IPS-15b (cell line): ENCODE data around the gene TIMM50.

Experiments
- H3K27me3 ChIP-seq: one replicate; pipeline ENCODE4 v1.6.1; 2013; ENCODE audit warnings: low read length; ENCODE audit not compliant: control insufficient read depth, insufficient read depth
- H3K36me3 ChIP-seq: one replicate; pipeline ENCODE4 v1.6.1; 2013; ENCODE audit warnings: low read length; ENCODE audit not compliant: control insufficient read depth, insufficient read depth
- H3K4me1 ChIP-seq: one replicate; pipeline ENCODE4 v1.6.1; 2013; ENCODE audit warnings: mild to moderate bottlenecking, low read length; ENCODE audit not compliant: control insufficient read depth, insufficient read depth
- H3K4me3 ChIP-seq: one replicate; pipeline ENCODE4 v1.5.1; 2013; ENCODE audit warnings: low read depth, low read length
- H3K9ac ChIP-seq: one replicate; pipeline ENCODE4 v1.6.1; 2013; ENCODE audit warnings: low read depth, mild to moderate bottlenecking, low read length
- H3K9me3 ChIP-seq: one replicate; pipeline ENCODE4 v1.6.1; 2013; ENCODE audit warnings: mild to moderate bottlenecking, low read length; ENCODE audit not compliant: control insufficient read depth, insufficient read depth

Gene TIMM50

DNA sequence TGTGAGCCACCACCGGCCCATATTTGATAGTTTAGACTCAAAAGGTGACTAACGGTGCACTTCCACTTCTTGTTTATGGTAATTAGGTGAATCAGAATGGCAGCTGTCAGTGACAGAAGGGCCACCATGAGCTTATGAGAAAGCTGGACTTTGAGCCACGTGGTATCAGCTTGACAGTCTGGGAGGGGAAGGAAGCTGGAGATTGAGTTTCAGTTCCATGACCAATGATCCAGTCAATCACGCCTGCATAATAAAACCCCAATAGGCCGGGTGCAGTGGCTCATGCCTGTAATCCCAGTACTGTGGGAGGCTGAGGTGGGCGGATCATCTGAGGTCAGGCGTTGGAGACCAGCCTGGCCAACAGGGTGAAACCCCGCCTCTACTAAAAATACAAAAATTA is 43.9 kb downstream of the TIMM50 start:
- H3K9me3 ChIP-seq = no peaks in the 10 kb centered on the region
- H3K36me3 ChIP-seq = peaks cover 3% of the 10 kb centered on the region
- H3K27me3 ChIP-seq = no peaks in the 10 kb centered on the region
- no peaks in the 10 kb centered on the region for H3K4me1 ChIP-seq
- H3K4me3 ChIP-seq = no peak overlapping the region
- no peak overlapping the region for H3K9ac ChIP-seq

DNA sequence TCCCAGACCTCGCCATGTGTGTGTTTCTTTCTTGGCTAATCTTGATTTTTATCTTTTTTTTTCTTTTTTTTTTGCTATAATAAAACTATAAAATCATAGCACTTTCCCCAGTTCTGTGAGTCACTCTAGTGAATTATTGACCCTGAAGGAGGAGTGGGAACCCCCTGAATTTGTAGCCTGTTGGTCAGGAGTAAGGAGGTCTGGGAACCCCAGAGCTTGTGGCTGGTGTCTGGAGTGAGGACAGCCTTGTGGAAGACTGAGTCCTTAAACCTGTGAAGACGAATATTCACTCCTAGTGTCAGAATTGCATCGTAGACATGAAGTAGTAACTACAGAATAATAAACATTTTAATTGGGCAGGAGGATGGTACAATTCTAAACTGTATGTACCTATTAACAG is 44.6 kb downstream of the TIMM50 start:
- Histone ChIP-seq H3K27me3 (no peaks in the 10 kb centered on the region), H3K9me3 (no peaks in the 10 kb centered on the region), H3K4me1 (no peaks in the 10 kb centered on the region), H3K9ac (no peak overlapping the region), H3K4me3 (no peak overlapping the region), H3K36me3 (peaks cover 3% of the 10 kb centered on the region)

DNA sequence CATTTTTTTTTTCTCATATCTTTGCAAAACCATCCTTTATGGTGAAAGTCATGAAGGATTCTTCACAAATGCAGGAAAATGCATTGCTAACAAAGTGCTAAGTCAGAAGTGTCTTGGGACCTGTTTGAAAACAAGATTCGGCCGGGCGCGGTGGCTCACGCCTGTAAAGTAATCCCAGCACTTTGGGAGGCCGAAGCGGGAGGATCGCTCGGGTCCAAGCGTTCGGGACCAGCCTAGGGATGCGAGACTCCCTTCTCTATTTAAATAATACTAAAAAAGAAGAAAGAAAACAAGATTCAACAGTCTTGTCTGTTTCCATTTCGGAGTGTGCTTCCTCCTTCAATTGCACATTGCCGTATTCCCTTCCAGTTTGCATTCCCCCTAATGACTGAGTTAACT is 51.2 kb downstream of the TIMM50 start:
- Histone ChIP-seq H3K4me3 (peak overlapping the region; percentile 90), H3K9ac (peak overlapping the region; percentile 41), H3K9me3 (no peaks in the 10 kb centered on the region), H3K4me1 (no peaks in the 10 kb centered on the region), H3K27me3 (peaks cover 2% of the 10 kb centered on the region), H3K36me3 (no peaks in the 10 kb centered on the region)

DNA sequence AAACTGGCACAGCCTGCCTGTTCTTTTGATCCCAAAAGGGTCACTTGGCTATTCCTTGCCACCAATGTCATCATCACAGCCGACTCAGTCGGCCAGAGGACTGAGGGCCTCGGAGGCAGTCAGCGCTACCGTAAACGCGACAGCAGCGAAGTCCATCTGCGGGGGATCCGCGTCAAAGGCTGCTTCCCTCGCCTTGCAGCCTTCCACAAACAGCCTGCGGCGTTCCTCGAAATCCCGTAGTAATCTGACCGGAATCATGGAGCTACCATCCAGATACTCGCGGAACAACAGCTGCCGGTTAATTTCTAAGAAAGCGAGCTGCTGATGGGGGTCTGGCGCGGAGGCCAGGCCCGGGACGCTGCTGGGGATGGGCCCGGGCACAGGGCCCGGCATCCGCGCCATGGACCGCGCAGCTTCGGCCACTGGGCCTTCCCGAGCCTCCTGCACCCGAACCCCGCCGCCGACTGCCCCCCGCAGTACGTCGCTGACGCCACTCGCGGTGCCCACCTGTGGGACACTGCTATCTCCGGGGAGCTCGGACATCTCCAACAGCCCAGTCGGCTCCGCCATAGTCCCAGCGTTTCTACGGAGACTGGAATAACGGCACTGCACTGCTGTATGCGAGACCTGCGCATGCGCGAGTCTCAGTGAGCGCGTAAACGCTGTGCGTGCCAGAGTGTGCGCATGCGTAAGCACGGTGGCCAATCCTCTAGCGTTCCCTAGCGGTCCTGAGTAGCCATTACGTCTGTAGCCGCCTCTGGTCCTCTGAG is 51.8 kb downstream of the TIMM50 start, which contains the start of gene EID2B:
EID2B (minus strand) TSS at position 620 of the 770 bp plus-strand sequence; CDS start at position 570, 50 bp downstream.
- Histone ChIP-seq H3K9me3 (no peaks in the 10 kb centered on the region), H3K9ac (peak within 1 kb of the TSS; percentile 41), H3K36me3 (no peaks in the 10 kb centered on the region), H3K4me3 (peak within 1 kb of the TSS; percentile 90), H3K27me3 (peaks cover 2% of the 10 kb centered on the region), H3K4me1 (no peaks in the 10 kb centered on the region)

DNA sequence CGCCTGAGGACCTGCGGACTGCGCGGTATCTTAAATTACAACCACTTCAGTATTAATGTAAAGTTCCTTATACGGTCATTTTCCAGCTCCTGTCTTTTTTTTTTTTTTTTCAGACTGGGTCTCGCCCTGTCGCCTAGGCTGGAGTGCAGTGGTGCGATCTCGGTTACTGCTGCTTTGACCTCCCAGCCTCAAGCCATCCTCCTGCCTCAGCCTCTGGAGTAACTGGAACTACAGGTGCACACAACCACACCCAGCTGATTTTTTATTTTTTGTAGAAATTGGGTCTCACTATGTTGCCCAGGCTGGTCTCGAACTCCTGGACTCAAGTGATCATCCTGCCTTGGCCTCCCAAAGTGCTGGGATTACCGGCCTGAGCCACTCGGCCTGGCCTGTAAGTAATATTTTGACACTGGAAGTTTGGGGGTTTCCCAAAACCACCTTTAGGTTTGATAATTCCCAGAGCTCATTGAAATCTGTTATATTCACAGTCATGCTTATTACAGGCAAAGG is 52.4 kb downstream of the TIMM50 start:
- no peaks in the 10 kb centered on the region for H3K4me1 ChIP-seq
- H3K9ac ChIP-seq = no peak overlapping the region
- no peak overlapping the region for H3K4me3 ChIP-seq
- H3K9me3 ChIP-seq = no peaks in the 10 kb centered on the region
- H3K36me3 ChIP-seq = no peaks in the 10 kb centered on the region
- peaks cover 2% of the 10 kb centered on the region for H3K27me3 ChIP-seq

DNA sequence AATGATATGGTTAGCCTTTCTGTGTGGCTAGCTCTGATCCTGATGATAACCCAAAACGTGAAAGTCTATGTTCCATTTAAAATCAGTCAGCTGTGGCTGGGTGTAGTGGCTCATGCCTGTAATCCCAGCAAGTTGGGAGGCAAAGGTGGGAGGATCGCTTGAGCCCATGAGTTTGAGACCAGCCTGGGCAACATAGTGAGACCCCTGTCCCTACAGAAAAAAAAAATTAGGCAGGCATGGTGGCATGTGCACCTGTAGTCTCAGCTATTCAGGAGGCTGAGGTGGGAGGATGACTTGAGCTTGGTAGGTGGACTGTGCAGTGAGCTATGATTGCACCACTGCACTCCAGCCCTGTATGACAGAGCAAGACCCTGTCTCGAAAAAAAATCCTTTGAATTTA is 53.2 kb downstream of the TIMM50 start:
- Histone ChIP-seq H3K27me3 (peaks cover 2% of the 10 kb centered on the region), H3K4me1 (no peaks in the 10 kb centered on the region), H3K36me3 (no peaks in the 10 kb centered on the region), H3K9me3 (no peaks in the 10 kb centered on the region), H3K9ac (no peak overlapping the region), H3K4me3 (no peak overlapping the region)

DNA sequence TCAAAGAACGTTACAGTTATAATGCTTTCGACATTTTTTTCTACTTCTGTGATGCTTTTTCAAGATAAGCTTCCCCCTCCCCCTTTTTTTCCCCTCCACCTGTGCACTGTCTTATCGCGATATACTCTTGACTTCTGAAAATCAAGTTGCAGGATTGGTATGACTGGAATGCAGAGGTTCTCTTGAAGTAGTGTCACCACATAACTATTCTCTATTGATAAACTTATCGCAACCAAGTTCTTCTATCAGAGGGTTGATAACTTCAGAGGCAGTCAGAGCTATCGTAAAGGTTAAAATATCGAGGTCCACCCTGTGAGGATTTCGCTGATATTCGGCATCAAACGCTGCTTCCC is 58.5 kb downstream of the TIMM50 start:
- H3K4me3 ChIP-seq = peak overlapping the region; percentile 63
- H3K27me3 ChIP-seq = no peaks in the 10 kb centered on the region
- H3K36me3 ChIP-seq = no peaks in the 10 kb centered on the region
- H3K4me1 ChIP-seq = peaks cover 2% of the 10 kb centered on the region
- H3K9me3 ChIP-seq = no peaks in the 10 kb centered on the region
- H3K9ac ChIP-seq = peak overlapping the region; percentile 18

DNA sequence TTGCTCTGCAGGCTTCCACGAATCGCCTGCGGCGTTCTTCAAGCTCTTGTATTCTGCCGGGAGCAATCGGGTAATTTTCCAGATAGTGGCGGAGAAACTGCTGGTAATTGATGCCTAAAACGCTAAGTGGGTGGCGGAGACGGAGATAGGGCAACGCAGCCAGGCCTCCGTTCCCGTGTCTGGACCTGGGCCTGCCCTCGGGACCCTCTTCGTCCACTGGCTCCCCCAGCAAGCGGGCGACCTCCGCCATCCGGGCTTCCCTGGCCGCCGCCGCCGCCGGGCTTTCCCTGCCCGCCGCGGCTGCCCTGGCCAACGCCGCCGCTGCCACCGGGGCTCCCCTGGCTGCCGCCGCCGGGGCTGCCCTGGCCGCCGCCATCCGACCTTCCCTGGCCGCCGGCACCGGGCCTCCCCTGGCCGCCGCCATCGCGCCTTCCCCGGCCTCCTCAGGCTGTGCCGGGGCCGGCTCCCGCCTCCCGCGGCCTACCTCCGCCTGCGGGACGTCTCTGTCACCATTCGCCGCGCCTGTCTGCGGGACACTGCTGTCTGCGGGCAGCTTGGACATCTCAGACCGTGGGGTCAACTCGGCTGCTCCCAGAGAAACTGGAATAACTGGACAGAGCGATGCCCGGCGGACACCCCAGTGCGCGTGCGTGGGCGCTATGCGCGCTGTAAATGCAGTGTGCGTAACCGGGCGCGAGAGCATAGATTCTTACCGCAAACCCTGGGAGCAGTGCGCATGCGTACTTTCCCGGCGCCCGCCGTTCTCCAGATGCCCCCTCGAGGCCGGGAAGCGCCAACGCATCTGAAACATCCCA is 59.1 kb downstream of the TIMM50 start, which contains the start of gene EID2:
EID2 (minus strand) TSS at position 644 of the 815 bp plus-strand sequence; CDS start at position 562, 82 bp downstream.
- Histone ChIP-seq H3K4me1 (peaks cover 2% of the 10 kb centered on the region), H3K9me3 (no peaks in the 10 kb centered on the region), H3K4me3 (peak within 1 kb of the TSS; percentile 63), H3K36me3 (no peaks in the 10 kb centered on the region), H3K9ac (peak within 1 kb of the TSS; percentile 18), H3K27me3 (no peaks in the 10 kb centered on the region)

DNA sequence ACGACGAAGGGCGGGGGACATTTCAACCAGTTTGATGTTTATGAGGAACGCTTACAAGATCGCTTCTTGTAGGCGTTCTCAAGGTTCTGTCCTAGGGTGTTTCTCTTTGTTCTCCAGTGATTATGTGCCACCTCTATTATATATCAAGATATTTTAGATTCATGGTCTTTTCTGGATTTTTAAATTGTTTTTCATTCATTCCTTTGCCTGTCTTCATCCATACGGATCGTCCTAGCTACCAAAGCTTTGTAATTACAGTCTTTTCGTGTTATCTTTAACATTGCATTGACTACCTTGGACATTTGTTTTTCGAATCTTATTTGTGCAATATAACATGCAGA is 59.7 kb downstream of the TIMM50 start:
- Histone ChIP-seq H3K4me1 (peaks cover 2% of the 10 kb centered on the region), H3K27me3 (no peaks in the 10 kb centered on the region), H3K9ac (no peak overlapping the region), H3K9me3 (no peaks in the 10 kb centered on the region), H3K4me3 (no peak overlapping the region), H3K36me3 (no peaks in the 10 kb centered on the region)
